Activated CD4-positive, CD25-positive, alpha-beta regulatory T cell treated with anti-CD3 and anti-CD28 coated beads, Interleukin-2, amount 50 U/mL, for 16 hours (primary cell): ENCODE results near the gene COLEC11.
"Not testable (repeated sequence)": the region's sequence is repeated elsewhere in the genome, so short reads cannot be mapped to it uniquely, and the experiment has no call there.

ENCODE experiments used
- DNase-seq: peaks from one replicate; pipeline ENCODE4 v3.0.0-alpha.2; 2020; ENCODE audit warnings: low read depth, low spot score

COLEC11 gene

GRCh38 chr2:3625186-3625585 lies 30.3 kb downstream of the COLEC11 start:
- no peak for DNase-seq

- no peak for DNase-seq
Measured at GRCh38 chr2:3626118-3626811, 31.4 kb downstream of the COLEC11 start.

GRCh38 chr2:3626812-3627499 lies 32.0 kb downstream of the COLEC11 start:
- no peak for DNase-seq

- no peak for DNase-seq
Measured at GRCh38 chr2:3627500-3628100, 32.7 kb downstream of the COLEC11 start.

GRCh38 chr2:3628241-3628679 lies 33.3 kb downstream of the COLEC11 start:
- no peak for DNase-seq

- DNase-seq, result no peak
Measured at GRCh38 chr2:3628800-3629199, 33.9 kb downstream of the COLEC11 start.

DNA sequence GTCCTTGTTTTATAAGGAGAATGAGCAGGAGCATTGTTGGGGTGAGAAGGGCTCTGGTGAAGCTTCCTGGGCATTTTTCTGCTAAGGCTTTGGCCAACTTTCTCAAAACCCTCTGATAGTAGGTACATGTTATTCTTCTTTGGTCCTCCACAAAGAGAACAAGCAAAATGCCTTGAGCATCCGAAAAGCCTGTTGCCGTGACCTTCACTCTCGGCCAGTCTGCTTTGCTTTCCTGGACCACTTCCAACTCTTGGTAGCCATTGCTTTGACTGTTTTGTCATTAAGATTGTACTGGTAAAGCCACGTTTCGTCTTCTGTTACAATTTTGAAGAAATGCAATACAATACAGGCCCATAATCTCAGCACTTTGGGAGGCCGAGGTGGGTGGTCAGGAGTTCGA lies 35.7 kb downstream of the COLEC11 start:
- no peak for DNase-seq

DNA sequence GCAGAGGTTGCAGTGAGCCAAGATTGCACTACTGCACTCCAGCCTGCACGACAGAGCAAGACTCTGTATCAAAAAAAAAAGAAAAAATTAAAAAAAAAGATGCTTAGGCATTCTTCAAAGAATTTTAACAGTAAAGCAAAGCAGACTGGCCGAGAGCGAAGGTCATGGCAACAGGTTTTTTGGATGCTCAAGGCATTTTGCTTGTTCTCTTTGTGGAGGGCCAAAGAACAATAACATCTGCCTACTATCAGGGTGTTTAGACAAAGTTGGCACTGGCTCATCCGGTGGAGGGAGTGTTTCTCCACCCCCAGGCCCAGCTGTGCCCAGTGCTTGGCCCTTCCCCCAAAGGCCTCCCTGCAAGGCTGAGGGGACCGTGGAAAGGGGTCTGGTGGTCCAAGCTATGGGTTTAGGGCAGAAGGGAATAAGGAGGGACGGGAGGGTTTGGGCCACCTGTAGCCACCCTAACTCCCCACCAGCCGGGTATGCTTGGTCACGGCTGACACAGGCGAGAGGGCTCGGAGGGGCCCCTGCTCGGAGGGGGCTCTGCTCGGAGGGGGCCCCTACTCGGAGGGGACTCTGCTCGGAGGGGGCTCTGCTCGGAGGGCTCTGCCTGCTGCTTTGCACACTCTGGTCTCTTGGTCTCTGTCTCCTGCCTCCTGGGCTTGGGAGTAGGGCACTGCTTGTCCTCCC lies 36.4 kb downstream of the COLEC11 start:
- no peak for DNase-seq

DNA sequence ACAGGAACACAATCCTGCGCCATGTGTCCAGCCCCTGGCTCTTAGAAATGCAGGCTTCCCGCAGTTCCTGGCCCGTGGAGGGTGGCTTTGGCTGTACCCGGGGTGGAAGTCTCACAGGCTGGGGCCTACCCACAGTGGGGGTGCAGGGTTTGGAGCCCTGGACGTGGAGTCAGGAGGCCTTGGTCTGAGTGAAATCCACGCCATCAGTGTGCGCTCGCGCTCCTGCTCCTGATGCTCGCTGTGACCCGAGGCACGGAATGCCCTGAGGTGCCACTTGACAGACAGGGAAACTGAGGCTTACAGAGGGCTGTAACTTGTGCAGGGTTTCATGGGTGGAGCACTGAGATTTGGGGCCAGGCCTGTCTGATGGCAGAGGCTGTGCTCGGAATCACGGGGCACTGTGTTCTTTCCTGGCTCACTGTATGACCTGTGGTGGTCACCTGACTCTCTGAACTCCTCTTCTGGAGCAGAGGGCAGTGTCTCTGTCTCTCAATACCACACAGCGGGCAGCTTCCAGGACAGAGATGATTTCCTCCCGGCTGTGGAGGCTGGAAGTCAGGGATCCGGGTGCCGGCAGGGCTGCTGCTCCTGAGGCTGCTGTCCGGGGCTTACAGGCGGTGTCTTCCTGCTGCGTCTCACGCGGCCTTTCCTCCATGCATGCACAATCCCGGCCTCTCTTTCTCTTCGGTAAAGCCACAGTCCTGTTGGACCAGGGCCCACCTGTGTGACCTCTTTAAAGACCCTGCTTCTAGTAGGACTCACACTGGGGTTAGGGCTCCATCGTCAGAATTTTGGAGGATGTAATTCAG lies 37.1 kb downstream of the COLEC11 start:
- no peak for DNase-seq

GRCh38 chr2:3633089-3633981 lies 38.4 kb downstream of the COLEC11 start:
- DNase-seq, result no peak

- DNase-seq, result no peak
Measured at GRCh38 chr2:3633982-3634595, 39.2 kb downstream of the COLEC11 start.

- no peak for DNase-seq
Measured at GRCh38 chr2:3634596-3635121, 39.7 kb downstream of the COLEC11 start.

- no peak for DNase-seq
Measured at GRCh38 chr2:3635171-3635974, 40.5 kb downstream of the COLEC11 start.

DNA sequence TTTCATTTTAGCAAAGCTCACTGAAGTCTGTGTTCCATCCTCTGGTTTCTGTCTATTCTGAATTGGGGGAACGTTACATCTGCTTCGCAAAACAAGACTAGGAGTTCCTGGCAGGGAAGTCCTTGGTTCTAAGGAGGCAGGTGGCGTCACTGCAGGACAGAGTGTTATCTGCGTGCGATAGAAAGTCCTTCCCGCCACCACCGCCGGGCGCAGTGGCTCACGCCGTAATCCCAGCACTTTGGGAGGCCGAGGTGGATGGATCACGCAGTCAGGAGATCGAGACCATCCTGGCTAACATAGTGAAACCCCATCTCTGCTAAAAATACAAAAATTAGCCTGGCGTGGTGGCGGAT lies 41.0 kb downstream of the COLEC11 start:
- DNase-seq, result not testable (repeated sequence)

- DNase-seq, result no peak
Measured at GRCh38 chr2:3636586-3637310, 41.8 kb downstream of the COLEC11 start.

- DNase-seq, result no peak
Measured at GRCh38 chr2:3637311-3637675, 42.4 kb downstream of the COLEC11 start.

GRCh38 chr2:3637692-3638455 lies 43.0 kb downstream of the COLEC11 start:
- DNase-seq, result no peak

- DNase-seq, result no peak
Measured at GRCh38 chr2:3638456-3638810, 43.5 kb downstream of the COLEC11 start.
